GM12875 (cell line): ENCODE results near the gene MROH9.
"Not testable (repeated sequence)": the region's sequence is repeated elsewhere in the genome, so short reads cannot be mapped to it uniquely, and the experiment has no call there.

Experiments
- H3K4me3 ChIP-seq: one replicate; pipeline ENCODE4 v1.5.1; 2011; ENCODE audit warnings: low read depth, low read length, control low read depth
- TF ChIP-seq, protein P1 (sequence below): IDR thresholded peaks from 2 replicates; pipeline ENCODE4 v1.5.1; 2011; ENCODE audit warnings: low read depth, mild to moderate bottlenecking, control low read depth, inconsistent platforms, low read length, moderate library complexity, borderline replicate concordance; ENCODE audit not compliant: insufficient read depth

MROH9 gene

DNA sequence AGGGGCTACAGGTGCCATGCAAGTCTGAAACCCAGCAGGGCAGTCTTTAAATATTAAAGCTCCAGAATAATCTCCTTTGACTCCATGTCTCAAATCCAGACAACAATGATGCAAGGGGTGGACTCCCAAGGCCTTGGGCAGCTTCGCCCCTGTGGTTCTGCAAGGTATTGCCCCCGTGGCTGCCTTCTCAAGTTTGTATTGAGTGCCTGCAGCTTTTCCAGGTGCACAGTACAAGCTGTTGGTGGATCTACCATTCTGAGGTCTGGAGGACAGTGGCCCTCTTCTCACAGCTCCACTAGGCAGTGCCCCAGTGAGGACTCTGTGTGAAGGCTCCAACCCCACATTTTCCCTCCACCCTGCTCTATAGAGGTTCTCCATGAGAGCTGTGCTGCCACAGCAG lies 3.7 kb upstream of the MROH9 start:
- H3K4me3 ChIP-seq: no peak overlapping the region
- TF ChIP-seq, protein P1, sequence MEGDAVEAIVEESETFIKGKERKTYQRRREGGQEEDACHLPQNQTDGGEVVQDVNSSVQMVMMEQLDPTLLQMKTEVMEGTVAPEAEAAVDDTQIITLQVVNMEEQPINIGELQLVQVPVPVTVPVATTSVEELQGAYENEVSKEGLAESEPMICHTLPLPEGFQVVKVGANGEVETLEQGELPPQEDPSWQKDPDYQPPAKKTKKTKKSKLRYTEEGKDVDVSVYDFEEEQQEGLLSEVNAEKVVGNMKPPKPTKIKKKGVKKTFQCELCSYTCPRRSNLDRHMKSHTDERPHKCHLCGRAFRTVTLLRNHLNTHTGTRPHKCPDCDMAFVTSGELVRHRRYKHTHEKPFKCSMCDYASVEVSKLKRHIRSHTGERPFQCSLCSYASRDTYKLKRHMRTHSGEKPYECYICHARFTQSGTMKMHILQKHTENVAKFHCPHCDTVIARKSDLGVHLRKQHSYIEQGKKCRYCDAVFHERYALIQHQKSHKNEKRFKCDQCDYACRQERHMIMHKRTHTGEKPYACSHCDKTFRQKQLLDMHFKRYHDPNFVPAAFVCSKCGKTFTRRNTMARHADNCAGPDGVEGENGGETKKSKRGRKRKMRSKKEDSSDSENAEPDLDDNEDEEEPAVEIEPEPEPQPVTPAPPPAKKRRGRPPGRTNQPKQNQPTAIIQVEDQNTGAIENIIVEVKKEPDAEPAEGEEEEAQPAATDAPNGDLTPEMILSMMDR: no peak

GRCh38 chr1:170932236-170932635 lies 3.1 kb upstream of the MROH9 start:
- H3K4me3 ChIP-seq: no peak overlapping the region
- TF ChIP-seq, protein P1: no peak

- H3K4me3 ChIP-seq: no peak overlapping the region
- TF ChIP-seq, protein P1: no peak
Observed at GRCh38 chr1:170938281-170938680, 2.9 kb downstream of the MROH9 start.

DNA sequence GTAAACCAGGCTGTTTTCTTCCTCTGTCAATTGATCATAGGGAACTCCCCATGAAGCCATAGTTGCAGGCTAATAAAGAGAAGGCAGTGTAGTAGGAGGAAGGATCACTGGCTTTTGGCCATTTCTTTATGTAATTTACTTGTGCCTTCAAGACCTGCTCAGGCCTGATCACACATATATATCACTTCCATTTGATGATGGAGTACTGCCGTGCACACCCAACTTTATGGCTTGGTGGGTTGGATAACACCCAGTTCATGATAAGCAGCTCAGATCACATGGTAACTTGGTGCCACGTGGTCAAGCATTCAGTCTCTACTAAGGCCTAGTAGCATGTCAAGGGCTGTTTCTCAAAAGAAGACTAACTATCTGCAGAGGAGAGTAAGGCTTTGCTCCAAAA lies 4.1 kb downstream of the MROH9 start:
- TF ChIP-seq, protein P1: no peak
- no peak overlapping the region for H3K4me3 ChIP-seq

DNA sequence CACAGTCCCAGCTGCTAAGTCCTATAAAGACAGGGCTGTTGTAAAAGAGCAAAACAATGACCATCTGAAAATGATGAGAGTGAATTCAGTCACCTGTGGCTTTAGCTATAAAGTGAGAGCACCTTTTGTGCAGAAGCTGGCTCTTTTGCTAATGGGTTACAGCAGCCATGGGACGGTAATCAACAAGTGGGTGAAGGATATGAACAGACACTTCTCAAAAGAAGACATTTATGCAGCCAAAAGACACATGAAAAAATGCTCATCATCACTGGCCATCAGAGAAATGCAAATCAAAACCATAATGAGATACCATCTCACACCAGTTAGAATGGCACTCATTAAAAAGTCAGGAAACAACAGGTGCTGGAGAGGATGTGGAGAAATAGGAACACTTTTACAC lies 16.4 kb downstream of the MROH9 start:
- not testable (repeated sequence) for H3K4me3 ChIP-seq

DNA sequence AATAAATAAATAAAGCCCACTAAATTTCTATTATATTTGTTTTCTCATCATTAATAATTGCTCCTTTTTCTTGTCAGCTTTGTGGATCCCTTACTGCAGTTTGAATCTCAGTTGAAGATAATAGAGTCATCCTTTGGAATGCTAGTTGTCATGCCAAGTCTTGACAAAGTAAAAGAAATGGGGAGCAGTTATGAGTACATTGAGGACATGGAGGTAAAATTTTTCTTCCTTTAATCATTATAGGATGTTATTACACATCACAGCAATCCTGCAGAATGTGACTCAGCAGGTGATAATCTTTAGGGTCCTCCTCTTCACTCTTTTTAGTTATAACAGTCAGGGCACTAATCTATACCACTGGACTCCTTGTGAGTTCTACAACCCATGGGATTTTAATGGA lies 24.1 kb downstream of the MROH9 start:
- TF ChIP-seq, protein P1: no peak
- H3K4me3 ChIP-seq: no peak overlapping the region

DNA sequence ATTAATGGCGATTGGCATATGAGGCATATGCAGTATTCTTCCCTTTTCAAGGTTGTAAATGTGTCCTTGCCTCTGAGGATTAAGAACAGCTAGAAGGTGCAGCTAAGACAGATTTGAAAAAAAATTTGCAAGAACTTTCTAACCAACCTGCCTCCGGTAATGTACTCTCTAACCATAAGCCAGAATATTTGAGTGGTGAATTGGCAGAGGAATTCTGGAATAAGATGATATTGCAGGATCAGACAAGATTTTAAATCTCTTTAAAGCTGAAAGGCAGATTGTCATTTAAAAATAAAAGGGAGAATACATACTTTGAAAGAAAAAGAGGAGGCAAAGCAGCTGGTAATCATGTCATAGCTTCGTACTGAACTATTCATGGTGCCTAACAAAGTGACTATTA lies 29.2 kb downstream of the MROH9 start:
- H3K4me3 ChIP-seq: no peak overlapping the region
- TF ChIP-seq, protein P1: no peak
